Prostate gland (tissue), 2 donors: ENCODE results near the gene SMCO4. TPM values are rescaled to one million over a fixed set of nuclear protein-coding genes. Genes with fewer than 3 reads are reported as not detected.

Experiments used
- DNase-seq: peaks from one replicate; pipeline ENCODE4 v3.0.0-alpha.2; 2019; ENCODE audit warnings: low spot score
- H3K27ac ChIP-seq, 2 donors: fragments of 200-600 bp; sonication (generic); 2 replicates each; pipeline ENCODE4 v1.5.1; 2017 to 2019
- H3K27me3 ChIP-seq: fragments of 200-600 bp; sonication (generic); replicated peaks from 2 replicates; pipeline ENCODE4 v1.5.1; 2019; ENCODE audit not compliant: insufficient read depth
- H3K36me3 ChIP-seq, 2 donors: fragments of 200-600 bp; sonication (generic); 1 replicate in 1 of 2; 2 replicates in 1 of 2; pipeline versions ENCODE4 v1.5.1 to v1.8.1; 2017 to 2019
- H3K4me1 ChIP-seq: fragments of 200-600 bp; sonication (generic); replicated peaks from 2 replicates; pipeline ENCODE4 v1.5.1; 2019
- H3K4me3 ChIP-seq, 2 donors: fragments of 200-600 bp; sonication (generic); 2 replicates each; pipeline ENCODE4 v1.5.1; 2017 to 2019
- H3K9me3 ChIP-seq: fragments of 200-600 bp; sonication (generic); 2 replicates; pipeline ENCODE4 v1.5.1; 2017
- POLR2A ChIP-seq: fragments of 450-650 bp; IDR thresholded peaks from one replicate; pipeline ENCODE4 v1.6.1; 2016; ENCODE audit warnings: antibody characterized with exemption, mild to moderate bottlenecking
- POLR2AphosphoS5 ChIP-seq: sonication (generic); formaldehyde crosslinking; IDR thresholded peaks from one replicate; pipeline ENCODE4 v1.6.1; 2017; ENCODE audit warnings: antibody characterized with exemption
- WGBS: methylation state at CpG from one replicate; pipeline ENCODE4 v1.1.5; 2018; 5-methylcytosine and 5-hydroxymethylcytosine counted together
- intact Hi-C: fragments of 100-400 bp; cut with DNase I; formaldehyde crosslinking; loops from one replicate; pipeline ENCODE4 v1.14.2; 2022
- total RNA-seq, 2 donors: library from RNA; depleted of rRNA; stranded (reverse); fragments of >200 nt; gene quantifications; one replicate each; pipeline ENCODE4 v1.1.0, GENCODE V29; 2016
- TF ChIP-seq, protein P1 (sequence below), 4 experiments: fragments of 200-600 bp in 2 of 4; fragments of 450-650 bp in 2 of 4; sonication (generic) in 2 of 4; IDR thresholded peaks; 1 replicate in 3 of 4; 2 replicates in 1 of 4; pipeline ENCODE4 v1.5.1; 2016 to 2019; ENCODE audit warnings: antibody characterized with exemption in 4 of 4, mild to moderate bottlenecking in 2 of 4, moderate library complexity in 2 of 4

SMCO4 gene
- total RNA-seq, 2 donors from 2014 or later: 63.8 to 140 TPM

DNA sequence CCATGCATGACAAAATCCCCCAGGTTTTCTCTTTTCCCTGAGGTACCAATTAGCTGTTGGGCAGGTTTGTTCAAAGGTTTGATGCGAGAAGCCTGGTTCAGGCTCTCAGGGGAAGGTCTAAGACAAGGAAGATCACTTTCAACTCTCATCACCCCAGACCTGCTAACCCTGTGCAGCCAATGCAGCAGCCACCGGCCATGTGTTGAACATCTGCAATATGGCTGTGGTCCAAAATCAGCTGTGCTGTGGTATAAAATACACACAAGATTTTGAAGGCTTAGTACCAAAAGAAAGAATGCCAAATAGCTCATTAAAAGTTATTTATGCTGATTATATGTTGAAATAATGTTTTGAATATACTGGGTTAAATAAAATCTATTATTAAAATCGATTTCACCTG lies 58.5 kb downstream of the SMCO4 start:
- no peaks in the 10 kb centered on the region for H3K27me3 ChIP-seq
- H3K27ac ChIP-seq: no peak overlapping the region
- no peak overlapping the region for H3K4me3 ChIP-seq
- 56% methylated on average over 3 of the region's 3 CpGs for WGBS
- H3K9me3 ChIP-seq: no peaks in the 10 kb centered on the region
- no peaks in the 10 kb centered on the region for H3K36me3 ChIP-seq
- H3K4me1 ChIP-seq: peaks cover 4% of the 10 kb centered on the region
- no peak for DNase-seq
- TF ChIP-seq POLR2A (no peak), POLR2AphosphoS5 (no peak)
- TF ChIP-seq, protein P1, sequence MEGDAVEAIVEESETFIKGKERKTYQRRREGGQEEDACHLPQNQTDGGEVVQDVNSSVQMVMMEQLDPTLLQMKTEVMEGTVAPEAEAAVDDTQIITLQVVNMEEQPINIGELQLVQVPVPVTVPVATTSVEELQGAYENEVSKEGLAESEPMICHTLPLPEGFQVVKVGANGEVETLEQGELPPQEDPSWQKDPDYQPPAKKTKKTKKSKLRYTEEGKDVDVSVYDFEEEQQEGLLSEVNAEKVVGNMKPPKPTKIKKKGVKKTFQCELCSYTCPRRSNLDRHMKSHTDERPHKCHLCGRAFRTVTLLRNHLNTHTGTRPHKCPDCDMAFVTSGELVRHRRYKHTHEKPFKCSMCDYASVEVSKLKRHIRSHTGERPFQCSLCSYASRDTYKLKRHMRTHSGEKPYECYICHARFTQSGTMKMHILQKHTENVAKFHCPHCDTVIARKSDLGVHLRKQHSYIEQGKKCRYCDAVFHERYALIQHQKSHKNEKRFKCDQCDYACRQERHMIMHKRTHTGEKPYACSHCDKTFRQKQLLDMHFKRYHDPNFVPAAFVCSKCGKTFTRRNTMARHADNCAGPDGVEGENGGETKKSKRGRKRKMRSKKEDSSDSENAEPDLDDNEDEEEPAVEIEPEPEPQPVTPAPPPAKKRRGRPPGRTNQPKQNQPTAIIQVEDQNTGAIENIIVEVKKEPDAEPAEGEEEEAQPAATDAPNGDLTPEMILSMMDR (IDR thresholded peaks at IDR 0.05): no peak
- intact Hi-C loops: no loop called here

DNA sequence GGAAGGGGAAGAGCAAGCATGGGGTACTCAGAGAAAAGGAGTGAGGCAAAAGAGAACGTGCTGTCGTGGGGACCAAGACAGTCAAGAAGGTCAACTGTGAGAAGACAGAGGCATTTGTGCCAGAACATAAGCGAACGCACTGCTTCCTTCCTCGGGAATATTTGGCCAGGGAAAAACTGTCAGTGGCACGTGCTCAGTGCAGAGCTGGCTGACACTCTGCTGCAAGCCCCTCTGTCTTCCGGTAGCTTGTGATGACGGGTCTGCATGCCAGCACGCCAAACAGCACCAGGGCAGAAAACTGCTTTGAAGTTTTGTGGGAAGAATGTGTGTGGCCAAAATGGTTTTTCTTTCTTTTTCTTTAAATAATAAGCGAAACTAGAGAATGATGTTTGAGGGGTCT lies 60.6 kb downstream of the SMCO4 start:
- H3K4me3 ChIP-seq: no peak overlapping the region
- H3K27ac ChIP-seq: peak overlapping the region in 1 of 2 donors; percentile 58
- H3K36me3 ChIP-seq: no peaks in the 10 kb centered on the region
- DNase-seq: no peak
- TF ChIP-seq POLR2A (no peak), POLR2AphosphoS5 (no peak)
- TF ChIP-seq, protein P1 (IDR thresholded peaks at IDR 0.05): no peak
- H3K4me1 ChIP-seq: peaks cover 4% of the 10 kb centered on the region
- WGBS: 52% methylated on average over 10 of the region's 10 CpGs
- intact Hi-C loops: no loop called here
- no peaks in the 10 kb centered on the region for H3K9me3 ChIP-seq
- H3K27me3 ChIP-seq: no peaks in the 10 kb centered on the region

DNA sequence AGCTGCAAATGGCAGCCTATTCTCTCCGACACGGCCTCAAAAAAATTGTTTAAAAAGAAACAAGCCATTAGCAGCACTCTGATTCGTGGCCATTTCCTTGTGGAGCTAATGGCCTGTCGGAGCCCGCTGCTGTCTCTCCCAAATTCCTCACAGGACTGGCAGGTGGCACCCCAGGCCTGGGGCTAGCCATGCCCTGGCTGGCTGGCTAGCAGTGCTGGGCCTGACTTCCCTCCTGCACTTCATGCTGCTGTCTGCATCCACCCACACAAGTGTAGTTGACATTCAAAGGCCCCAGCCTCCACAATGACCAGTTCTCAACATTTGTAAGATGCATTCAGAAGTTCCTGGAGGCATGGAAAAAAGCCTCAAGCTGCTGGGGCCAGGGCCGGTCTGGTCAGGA lies 61.5 kb downstream of the SMCO4 start:
- Histone ChIP-seq H3K27ac (peak overlapping the region; percentile 21 to 58), H3K4me3 (no peak overlapping the region), H3K36me3 (no peaks in the 10 kb centered on the region), H3K27me3 (no peaks in the 10 kb centered on the region), H3K4me1 (no peaks in the 10 kb centered on the region), H3K9me3 (no peaks in the 10 kb centered on the region)
- TF ChIP-seq, protein P1 (IDR thresholded peaks at IDR 0.05): peak in 1 of 4 experiments; percentile 34
- TF ChIP-seq POLR2AphosphoS5 (no peak), POLR2A (no peak)
- intact Hi-C loops: no loop called here
- no peak for DNase-seq
- WGBS: 78% methylated on average over 6 of the region's 6 CpGs

DNA sequence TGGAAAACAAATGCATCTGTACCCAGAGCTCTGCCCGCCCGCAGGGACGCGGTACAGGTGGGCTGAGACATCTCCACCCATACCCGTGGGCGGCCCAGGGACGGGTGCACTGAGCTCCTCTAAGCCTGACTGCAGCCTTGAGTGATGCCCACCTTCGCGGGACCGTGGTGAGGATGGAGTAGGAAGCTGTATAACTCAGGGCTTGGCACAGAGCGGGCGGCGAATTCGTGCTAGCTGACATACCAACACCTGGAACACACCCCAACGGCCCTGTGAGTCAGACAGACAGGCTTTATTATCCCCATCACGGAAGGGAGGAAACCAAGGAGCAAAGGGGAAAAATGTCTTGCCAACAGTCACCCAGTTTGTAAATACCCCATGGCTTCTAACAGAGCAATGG lies 61.9 kb downstream of the SMCO4 start:
- WGBS: 87% methylated on average over 16 of the region's 16 CpGs
- H3K9me3 ChIP-seq: no peaks in the 10 kb centered on the region
- H3K36me3 ChIP-seq: no peaks in the 10 kb centered on the region
- no peaks in the 10 kb centered on the region for H3K4me1 ChIP-seq
- H3K27me3 ChIP-seq: no peaks in the 10 kb centered on the region
- H3K27ac ChIP-seq: peak overlapping the region; percentile 21 to 58
- intact Hi-C loops: no loop called here
- TF ChIP-seq, protein P1 (IDR thresholded peaks at IDR 0.05): no peak
- TF ChIP-seq POLR2AphosphoS5: no peak
- TF ChIP-seq POLR2A: no peak
- H3K4me3 ChIP-seq: no peak overlapping the region
- no peak for DNase-seq

DNA sequence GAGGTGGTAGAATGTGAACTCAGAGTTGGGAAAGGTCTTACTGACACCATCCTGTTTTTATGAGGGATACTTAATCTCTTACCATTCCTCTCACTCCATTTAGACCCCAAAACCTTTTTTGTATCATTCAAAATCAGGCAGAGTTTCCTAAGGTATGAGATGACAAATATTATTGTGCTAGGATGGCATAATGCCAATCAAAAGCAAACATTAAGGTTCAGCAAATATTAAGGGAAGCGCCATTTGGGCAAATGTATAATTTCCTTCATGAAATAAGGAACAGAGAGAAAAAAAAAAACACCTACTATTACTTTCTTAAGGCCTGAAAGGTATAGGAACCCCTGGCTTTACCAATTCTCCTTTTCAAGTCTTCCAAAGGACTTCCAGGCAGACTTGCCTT lies 62.4 kb downstream of the SMCO4 start:
- no peaks in the 10 kb centered on the region for H3K27me3 ChIP-seq
- DNase-seq: no peak
- H3K27ac ChIP-seq: peak overlapping the region; percentile 21 to 58
- H3K36me3 ChIP-seq: no peaks in the 10 kb centered on the region
- 41% methylated on average over 1 of the region's 1 CpG for WGBS
- no peaks in the 10 kb centered on the region for H3K9me3 ChIP-seq
- no peak overlapping the region for H3K4me3 ChIP-seq
- intact Hi-C loops: no loop called here
- H3K4me1 ChIP-seq: no peaks in the 10 kb centered on the region
- no peak for TF ChIP-seq POLR2AphosphoS5
- TF ChIP-seq, protein P1 (IDR thresholded peaks at IDR 0.05): no peak
- no peak for TF ChIP-seq POLR2A
